GM18498 (cell line): ENCODE results near the gene CWC15.
A peak's percentile ranks its signal among the peaks of the same experiment; 100 is the strongest.
"Not testable (repeated sequence)": the region's sequence is repeated elsewhere in the genome, so short reads cannot be mapped to it uniquely, and the experiment has no call there.

Source experiments
- ATAC-seq: cut with Tn5 transposase; IDR thresholded peaks from one replicate; pipeline ENCODE4 v1.9.1; 2021; ENCODE audit warnings: mild to moderate bottlenecking, moderate library complexity; ENCODE audit not compliant: unreplicated experiment

CWC15 gene

DNA sequence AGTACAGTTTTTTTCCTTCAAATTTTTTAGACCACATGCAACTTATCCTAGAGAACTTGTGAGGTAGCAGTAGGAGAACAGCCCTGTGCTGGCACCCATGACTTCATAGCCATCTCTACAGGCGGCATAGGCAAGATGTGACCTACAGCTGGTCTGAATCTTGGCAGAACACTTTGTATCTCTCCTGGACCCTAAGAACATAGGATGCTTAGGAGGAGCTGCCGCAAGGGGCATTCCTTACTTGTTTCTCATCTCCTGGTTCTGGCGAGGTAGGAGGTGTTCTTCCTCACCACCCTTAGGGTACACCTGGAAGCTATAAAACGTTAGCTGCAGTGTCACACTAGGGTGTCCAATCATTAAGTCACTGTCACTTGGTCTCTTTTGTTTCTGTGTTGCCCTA lies 16.4 kb downstream of the CWC15 start:
- ATAC-seq, result no peak

DNA sequence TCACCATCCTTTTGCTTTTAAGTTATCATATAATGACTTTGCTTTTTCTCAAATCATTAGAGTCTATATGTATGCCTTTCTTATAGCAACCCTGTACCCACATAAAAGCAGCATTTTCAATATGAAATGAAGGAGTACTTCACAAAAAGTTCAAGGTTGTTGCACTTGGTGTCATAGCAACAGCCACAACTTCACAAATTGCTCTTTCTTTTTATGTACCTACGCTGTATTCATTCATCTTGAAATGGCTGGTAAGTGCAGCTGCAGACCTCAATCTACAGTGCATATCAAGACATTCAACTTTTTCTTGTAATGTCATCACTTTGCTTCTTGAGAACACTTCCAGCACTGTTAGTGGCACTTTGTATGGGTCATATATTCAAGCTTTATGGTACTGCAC lies 18.6 kb downstream of the CWC15 start:
- no peak for ATAC-seq

DNA sequence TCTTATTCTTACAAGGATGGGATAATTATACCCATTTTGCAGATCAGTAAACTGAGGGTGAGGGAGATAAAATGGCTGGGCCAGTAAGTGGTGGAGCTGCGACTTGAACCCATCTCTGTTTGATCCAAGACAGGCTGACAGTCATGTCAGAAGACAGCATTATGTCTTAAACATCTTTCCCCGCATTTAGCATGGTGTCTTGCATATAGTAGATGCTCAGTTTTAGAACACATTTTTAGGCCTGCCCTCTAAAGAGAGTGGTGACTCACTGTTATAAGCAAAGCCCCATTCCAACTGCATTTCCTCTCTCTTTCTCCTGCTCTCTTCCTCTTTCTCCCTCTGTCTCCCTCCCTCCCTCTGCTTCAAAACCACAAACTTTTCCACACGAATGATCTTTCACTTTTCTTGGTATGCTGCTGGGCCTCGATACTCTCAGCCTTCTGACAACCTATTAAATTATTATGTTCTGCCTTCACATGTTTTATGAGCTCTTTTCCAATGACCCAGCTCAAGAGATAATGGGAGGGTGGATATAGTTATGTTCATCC lies 25.2 kb downstream of the CWC15 start:
- no peak for ATAC-seq

DNA sequence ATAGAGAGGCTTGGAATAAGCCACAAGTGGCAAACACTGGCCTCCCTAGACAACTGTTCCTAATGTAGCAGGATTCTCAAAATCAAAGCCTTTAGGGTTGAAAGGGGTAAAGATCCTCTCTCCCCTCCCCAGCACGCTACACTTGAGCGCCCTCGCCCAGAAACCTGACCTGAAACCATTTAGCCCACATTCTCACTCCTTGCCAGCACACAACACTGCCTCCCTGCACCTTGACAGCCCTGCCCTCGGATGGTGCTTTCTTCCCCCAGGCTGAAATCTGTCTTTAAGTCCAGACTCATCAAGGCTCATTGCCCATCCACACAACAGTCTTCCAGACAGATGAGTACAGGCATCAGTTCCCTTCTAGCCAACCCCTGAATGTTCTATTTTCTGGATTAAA lies 26.5 kb downstream of the CWC15 start:
- ATAC-seq, result no peak

DNA sequence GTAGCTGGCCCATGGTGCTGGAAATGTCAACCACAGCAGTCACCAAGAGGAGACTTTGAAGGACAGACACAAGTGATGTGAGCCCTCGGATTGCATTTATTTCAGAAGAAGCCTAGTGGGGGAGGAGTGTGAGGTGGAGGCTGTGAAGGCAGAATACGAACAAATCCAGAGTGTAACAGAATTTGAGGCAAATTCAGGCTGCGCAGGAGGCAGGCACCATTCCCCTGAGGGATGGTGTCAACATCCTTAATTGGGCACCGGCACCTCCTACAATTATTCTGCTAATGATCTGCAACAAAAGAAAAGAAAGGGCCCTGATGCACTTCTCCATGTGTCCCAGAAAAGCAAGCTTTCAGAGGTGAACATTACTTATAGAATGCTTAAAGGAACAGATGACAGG lies 32.2 kb downstream of the CWC15 start:
- no peak for ATAC-seq

DNA sequence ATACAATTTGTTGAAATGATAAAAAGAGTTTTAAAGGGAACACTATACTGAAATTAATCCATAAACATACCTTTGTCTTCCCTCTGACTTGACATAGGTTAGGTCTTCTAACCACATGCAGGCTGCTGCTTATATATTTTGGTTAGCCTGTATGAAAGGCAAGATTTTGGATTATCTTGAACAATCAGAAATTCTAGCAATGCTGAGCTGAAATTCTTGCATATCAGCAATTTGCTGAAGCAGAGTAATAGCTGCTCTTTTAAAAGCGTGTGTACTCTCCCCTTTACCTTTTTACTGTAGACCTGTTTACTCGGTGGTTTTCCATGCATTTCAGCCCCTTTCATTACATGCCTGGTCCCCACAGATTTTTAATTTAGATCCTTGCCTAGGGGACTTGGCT lies 34.0 kb downstream of the CWC15 start:
- no peak for ATAC-seq

DNA sequence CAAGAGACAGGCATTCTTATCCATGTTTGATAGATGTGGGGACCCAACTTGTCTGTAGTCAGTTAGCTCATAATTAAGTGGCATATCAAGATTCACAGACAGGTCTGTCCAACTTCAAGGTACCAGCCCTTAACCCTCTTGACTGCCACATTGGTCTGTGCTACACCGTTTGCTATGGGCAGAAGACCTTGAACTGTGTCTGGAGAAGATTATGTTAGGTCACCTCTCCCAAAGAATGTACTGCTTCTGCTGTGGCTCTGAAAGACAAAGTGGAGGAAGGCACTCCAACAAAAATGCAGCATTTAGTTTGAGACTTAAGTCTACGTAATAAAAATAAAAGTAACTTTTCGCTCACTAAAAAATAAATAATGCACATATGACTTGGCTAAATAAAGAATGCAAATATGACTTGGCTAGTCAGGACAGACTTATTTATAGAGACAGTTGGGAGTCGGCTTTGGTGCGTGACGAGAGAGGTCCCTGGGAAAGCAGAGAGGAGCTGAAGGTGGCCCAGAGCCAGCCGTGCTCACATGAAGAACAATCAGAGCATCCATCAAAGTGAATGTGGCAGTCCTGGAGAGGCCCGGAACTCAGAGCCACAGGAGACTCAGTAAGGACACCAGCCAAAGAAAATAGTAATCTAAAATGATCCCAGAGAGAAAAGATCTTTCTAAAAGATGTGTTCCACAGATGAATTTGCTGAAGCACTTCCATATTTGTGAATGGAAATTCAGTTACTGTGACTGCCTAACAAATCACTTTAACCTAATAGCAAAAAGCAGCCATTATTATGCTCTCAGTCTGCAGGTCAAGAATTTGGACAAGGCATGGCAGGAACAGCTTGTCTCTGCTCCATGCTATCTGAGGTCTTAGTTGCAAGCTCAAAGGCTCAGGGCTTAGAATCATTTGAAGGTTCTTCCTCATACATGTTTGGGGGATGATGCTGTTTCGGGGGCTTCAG lies 35.0 kb downstream of the CWC15 start:
- no peak for ATAC-seq

DNA sequence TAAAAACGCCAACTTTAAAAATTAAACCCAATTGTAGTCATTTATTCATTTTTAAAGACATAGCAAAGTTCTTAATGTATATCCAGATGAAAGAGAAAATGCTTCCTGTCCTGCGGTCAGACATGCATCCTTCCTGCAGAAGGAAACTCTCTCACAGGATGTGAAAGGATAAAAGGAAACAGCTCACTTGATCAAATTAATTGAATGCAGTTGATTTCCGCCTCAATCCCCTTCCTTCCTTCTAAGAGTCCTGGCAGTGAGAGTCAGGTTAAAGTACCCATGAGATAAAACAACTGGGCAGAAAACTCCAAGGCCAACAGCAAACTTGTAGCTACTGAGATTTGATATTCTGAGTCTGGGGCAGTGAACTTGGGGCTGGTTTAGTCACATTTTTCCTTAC lies 38.5 kb downstream of the CWC15 start:
- ATAC-seq, result no peak

DNA sequence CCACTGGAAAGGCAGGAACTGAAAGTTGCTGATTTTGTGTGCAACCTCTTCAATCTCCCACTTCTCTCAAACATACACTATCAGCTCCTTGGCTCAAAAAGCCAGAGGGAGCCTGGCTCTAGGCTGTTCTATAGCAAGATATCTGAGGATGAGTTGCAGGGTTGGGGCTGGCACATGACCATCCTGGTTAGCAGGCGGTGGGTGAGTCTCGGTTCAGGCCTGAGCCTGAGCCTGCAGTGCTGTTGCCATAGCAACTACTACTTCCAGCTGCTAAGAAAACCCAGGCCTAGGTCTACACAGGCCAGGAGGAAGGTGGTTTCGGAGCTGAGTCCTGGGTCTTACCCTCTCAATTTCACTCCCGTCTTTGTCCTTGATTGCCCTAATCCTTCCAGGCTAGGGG lies 39.0 kb downstream of the CWC15 start:
- ATAC-seq, result no peak

DNA sequence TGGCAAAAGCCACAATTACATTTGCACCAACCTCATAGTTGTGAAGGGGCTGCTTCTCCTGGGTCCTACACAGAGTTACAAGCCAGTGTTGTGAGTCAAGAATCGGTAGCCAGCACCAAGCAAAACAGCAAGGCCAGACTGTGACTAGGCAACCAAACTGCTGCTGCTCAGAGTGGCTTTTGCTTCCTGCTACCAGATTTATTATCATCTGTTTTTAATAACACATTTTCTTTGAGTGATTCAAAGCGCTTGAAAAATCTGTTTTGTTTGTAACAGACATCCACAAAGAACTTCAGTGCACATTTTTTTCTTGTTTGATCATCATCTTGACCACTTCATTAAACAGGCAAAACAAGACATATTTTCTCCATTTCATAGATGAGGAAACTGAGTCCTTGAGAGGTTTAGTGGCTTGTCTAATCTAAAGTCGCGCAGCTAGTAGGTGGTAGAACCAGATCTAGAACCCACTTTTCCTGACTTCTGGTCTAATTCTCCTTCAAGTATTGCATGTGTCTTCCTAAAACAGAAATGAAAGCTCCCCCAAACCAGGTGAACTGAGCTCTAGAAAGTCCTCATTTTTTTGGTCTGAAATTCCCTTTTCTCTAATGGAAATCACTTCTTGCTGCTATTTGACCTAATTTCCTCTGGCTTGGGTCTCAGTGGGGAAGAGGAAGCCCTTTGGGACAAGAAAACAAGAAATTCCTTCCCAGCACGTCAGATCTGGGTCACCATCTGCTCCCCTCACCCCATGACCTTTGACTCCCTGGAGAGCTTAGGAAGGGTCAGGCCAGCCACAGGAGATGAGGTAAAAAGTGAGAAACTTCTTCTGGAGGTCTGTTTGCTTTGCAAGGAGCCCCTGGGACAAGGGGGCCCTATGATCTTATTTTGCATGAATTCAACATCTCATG lies 39.9 kb downstream of the CWC15 start:
- ATAC-seq, result no peak

DNA sequence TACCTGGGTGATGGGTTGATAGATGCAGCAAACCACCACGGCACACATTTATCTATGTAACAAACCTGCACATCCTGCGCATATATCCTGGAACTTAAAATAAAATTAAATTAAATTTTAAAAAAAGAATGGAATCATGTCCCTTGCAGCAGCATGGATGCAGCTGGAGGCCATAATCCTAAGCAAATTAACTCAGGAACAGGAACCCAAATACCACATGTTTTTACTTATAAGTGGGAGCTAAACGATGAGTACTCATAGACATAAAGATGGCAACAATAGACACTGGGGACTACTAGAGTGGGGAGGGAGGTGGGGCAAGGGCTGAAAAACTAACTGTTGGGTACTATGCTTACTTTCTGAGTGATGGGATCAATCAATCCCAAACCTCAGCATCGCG lies 40.9 kb downstream of the CWC15 start:
- ATAC-seq, result no peak

DNA sequence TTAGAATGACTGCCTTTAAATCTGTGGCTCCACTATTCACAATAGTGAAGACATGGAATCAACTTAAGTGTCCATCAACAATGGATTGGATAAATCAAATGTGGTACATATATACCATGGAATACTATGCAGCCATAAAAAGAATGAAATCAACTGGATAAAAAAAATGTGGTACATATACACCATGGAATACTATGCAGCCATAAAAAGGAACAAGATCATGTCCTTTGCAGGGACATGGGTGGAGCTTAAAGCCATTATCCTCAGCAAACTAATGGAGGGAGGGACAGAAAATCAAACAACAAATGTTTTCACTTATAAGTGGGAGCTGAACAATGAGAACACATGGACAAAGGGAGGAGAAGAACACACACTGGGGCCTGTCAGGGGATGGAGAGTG lies 41.3 kb downstream of the CWC15 start:
- not testable (repeated sequence) for ATAC-seq

DNA sequence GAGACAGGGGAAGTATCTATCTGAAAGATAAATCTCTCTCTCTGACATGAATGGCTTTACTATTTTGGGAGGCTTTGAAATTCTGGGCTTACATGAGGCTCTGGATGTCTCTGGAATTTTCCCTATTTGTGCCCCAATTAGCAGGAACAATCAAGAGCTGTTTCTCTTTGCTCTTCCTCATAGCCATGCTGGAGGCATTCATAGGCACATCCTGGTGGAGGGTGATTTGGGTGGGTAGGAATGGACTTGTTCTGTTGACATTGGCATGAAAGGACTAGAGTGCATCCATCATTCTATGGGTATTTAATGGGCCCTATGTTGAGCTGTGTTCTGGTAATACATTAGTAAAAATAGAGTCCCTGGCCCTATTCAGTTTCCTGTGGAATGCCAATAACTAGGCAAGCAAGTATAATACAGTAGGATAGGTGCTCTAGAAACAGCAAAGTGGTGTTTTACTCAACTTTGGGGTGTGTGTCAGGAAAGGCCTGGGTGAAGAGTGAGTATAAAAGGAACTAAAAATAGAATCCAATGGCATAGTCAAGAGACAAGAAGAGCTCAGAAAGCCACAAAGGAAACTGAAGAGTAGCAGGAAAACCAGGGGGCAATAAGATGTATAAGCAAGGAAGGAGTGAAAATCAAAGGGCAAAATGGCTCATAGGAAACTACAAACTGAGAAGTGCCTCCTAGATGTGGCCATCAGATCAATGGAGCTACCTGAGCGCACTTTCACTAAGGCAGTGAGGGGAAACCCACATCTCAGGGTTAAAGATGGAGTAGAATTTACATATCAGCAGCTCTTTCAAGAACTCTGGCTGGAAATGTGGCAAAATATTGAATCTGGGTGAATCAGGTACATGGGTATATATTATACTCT lies 45.0 kb downstream of the CWC15 start:
- no peak for ATAC-seq

DNA sequence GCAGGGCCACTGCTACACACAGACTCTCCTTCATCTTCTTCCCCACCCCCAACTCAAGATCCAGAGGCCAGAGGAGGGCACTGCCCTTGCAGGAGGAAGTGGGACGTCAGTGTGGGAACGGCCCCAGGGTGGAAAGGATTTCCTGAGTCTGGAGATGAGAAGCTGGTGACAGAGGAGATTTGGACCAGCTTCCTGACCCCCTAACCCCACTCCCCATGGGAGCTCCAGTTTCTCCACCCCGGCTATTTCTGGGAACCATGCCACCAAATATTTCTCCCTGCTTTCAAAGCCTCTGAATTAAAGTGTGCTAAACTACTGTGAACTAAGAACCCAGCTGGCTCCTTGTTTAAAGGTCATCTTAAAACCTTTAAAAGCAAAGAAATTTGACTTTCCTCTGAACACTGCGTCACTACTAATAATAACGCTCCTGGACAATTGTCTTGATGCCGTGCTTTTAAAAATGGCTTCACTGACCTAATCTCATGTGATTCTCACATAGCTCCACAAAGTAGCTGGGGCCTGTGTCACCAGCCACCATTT lies 46.6 kb downstream of the CWC15 start:
- no peak for ATAC-seq

DNA sequence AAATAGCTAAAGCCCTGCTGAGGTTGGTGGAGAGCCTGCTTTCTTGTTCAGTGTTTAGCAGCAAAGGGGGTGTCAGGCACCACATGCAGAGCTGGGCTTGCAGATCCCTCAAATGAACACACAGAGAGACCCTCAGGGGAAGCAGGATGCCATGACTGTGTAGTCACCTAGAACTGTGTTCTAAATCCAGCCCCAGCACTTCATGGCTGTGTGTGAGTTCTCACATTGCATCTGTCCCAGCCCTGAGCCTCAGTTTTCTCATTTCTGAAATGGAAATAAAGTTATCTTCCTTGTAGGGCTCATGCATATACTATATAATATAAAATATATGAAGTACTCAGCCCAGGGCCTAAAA lies 47.1 kb downstream of the CWC15 start:
- peak; percentile 24 for ATAC-seq

DNA sequence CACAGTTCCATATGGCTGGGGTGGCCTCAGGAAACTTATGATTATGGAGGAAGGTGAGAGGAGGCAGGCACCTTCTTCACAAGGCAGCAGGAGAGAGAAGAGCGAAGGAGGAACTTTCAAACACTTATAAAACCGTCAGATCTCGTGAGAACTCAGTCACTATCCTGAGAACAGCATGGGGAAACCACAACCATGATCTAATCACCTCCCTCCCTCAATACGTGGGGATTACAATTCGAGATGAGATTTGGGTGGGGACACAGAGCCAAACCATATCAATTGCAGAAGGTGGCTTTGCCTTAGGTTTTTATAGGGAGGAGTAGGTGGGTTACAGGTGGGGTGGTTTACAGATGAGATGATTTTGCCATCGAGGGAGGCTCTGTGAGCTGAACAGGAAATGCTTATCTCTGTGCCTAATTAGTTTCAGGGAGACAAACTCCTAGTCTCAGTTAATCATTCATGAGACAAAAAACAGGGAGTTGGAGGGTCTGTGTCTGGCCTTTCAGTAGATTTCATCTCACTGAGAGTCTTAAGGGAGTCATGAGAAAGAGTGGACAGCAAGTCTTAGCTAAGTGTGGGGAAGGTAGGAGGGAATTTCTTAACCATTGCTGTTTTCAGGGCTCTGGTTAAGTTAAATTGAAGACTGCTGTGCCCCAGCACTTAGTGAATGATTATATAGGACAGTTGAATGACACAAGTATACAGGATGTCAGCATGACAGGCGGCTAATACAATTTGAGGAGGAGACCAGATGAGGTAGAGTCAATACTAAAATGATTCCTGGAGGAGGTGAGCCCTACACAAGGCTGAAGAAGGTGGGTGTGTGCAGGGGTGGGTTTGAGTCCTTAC lies 47.7 kb downstream of the CWC15 start:
- peak; percentile 74 for ATAC-seq

DNA sequence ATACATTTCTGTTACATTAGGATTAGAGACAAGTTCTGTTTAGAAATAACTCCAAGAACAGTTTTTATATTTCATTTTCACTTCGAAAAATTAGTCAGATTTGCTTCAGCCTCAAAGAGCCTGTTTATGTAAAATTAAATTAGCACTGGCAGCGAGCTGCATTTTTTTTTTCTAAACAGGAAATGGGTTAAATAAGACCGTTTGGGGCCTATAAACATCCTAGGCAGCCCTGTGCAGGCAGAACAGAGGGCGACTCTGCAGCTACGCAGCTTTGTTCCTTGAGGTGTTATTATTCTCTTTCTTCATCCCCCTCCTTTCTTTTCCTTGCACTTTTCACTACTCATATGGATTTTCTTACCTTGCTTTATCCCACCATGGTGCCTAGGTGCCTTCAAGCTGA lies 48.7 kb downstream of the CWC15 start:
- no peak for ATAC-seq

DNA sequence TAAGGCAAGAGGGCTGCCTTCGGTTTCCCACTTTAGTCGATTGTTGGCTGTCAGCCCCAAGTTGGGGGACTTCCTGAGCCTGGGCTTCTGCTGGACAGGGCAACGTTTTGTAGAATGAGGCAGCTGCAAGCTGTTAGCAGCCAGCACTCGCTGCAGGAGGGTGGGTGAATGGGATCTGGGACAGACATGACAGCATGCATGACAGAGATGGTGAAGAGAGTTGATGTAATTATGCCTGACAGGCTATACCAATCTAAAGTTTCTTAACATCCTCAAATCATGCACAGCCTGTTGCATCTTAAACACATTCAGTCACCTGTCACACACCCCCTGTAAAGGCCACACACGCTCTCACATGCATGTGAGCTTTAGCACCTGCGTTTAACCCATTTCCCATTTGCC lies 49.2 kb downstream of the CWC15 start:
- ATAC-seq, result no peak

DNA sequence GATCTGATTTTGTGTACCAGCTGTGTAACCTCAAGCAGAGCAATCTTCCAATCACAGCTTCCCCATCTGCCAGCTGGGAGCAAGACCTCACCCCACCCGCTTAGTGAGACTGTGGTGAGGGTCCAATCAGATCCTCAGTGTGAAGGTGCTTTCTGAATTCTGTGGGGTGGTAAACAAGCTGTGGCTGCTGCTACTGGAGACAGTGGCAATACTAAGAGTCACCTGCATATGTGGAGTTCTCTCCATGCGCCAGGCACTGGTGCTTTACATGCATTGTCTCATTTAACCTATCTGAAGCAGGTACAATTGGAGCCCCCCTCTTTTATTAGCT lies 50.4 kb downstream of the CWC15 start:
- ATAC-seq, result no peak
